Testis (tissue), 3 donors: Measurements from ENCODE around the gene ERC1. TPM values are rescaled to one million over a fixed set of nuclear protein-coding genes. Genes with fewer than 3 reads are reported as not detected.

Experiments
- DNase-seq: peaks from one replicate; pipeline ENCODE4 v3.0.0-alpha.2; 2019
- H3K27ac ChIP-seq, 2 donors: fragments of 200-600 bp; sonication (generic); one replicate each; pipeline ENCODE4 v1.5.1; 2019
- H3K27me3 ChIP-seq: fragments of 200-600 bp; sonication (generic); one replicate; pipeline ENCODE4 v1.5.1; 2019
- H3K36me3 ChIP-seq: fragments of 200-600 bp; sonication (generic); one replicate; pipeline ENCODE4 v1.5.1; 2017; ENCODE audit warnings: low read depth; ENCODE audit errors: missing control alignments
- H3K4me1 ChIP-seq: fragments of 200-600 bp; sonication (generic); one replicate; pipeline ENCODE4 v1.5.1; 2019
- H3K4me3 ChIP-seq, 2 donors: fragments of 200-600 bp; sonication (generic); one replicate each; pipeline ENCODE4 v1.5.1; 2017 to 2019
- H3K9me3 ChIP-seq: fragments of 200-600 bp; sonication (generic); one replicate; pipeline ENCODE4 v1.5.1; 2017
- CTCF ChIP-seq, 3 experiments: fragments of 450-650 bp in 2 of 3; fragments of 200-600 bp in 1 of 3; sonication (generic) in 1 of 3; IDR thresholded peaks; one replicate each; pipeline ENCODE4 v1.5.1; 2016 to 2019; ENCODE audit warnings: antibody characterized with exemption in 3 of 3, mild to moderate bottlenecking in 2 of 3, moderate library complexity in 1 of 3
- POLR2A ChIP-seq: fragments of 450-650 bp; IDR thresholded peaks from one replicate; pipeline ENCODE4 v1.6.1; 2017; ENCODE audit warnings: antibody characterized with exemption, mild to moderate bottlenecking, moderate library complexity
- WGBS, 2 donors: methylation state at CpG; one replicate each; pipeline ENCODE4 v1.1.5; 2018; 5-methylcytosine and 5-hydroxymethylcytosine counted together
- intact Hi-C: fragments of 100-400 bp; cut with DNase I; formaldehyde crosslinking; loops from one replicate; pipeline ENCODE4 v1.15.1; 2023; ENCODE audit warnings: low total_unique reads
- polyA plus RNA-seq: library from polyadenylated mRNA; stranded (reverse); fragments of 350-450 nt; fragmentation: Illumina TruSeq; extraction: RNeasy Lipid Tissue Mini Kit (QIAGEN cat#74804); gene quantifications from one replicate; pipeline ENCODE4 v1.2.3, GENCODE V29; 2014; ENCODE audit warnings: low read depth, low replicate concordance; ENCODE audit not compliant: insufficient read depth
- total RNA-seq, 2 donors: library from RNA; depleted of rRNA; stranded (reverse); fragments of >200 nt; gene quantifications; one replicate each; pipeline ENCODE4 v1.2.3, GENCODE V29; 2016

Gene ERC1
- total and polyA plus RNA-seq, 3 donors from 2014 or later: 25.8 to 109 (median 106) TPM

GRCh38 chr12:1445807-1446206 is 454.8 kb downstream of the ERC1 start:
- H3K27me3 ChIP-seq: no peaks in the 10 kb centered on the region
- no peak for DNase-seq
- H3K9me3 ChIP-seq: no peaks in the 10 kb centered on the region
- H3K36me3 ChIP-seq: no peaks in the 10 kb centered on the region
- no peak overlapping the region for H3K27ac ChIP-seq
- 56 to 72% methylated on average over 3 of the region's 3 CpGs for WGBS, 2 donors
- H3K4me3 ChIP-seq: no peak overlapping the region
- intact Hi-C loops: no loop called here
- no peak for TF ChIP-seq CTCF (IDR thresholded peaks at IDR 0.05)
- TF ChIP-seq POLR2A: no peak
- H3K4me1 ChIP-seq: no peaks in the 10 kb centered on the region

DNA sequence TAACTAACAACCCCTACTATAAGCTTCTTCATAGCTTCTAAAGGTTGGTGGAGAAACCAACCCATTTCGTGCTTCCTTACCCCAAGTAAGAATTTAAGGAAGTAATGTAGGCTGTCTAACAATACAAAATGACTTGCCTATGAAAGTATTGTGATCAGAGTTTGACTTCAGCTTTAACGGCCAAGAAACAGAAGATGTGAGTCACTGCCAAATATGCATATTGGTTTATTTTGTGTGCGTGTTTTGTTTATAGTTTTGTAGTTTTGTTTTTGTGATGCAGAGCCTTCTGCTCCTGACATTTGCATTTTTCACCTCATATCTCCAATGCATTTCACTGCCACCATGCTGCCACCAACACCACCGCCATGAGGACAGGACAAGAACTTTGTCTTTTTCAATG is 457.3 kb downstream of the ERC1 start:
- Histone ChIP-seq H3K36me3 (no peaks in the 10 kb centered on the region), H3K27ac (no peak overlapping the region), H3K9me3 (no peaks in the 10 kb centered on the region), H3K4me3 (no peak overlapping the region), H3K27me3 (no peaks in the 10 kb centered on the region), H3K4me1 (no peaks in the 10 kb centered on the region)
- WGBS, 2 donors: 90 to 94% methylated on average over 4 of the region's 4 CpGs
- intact Hi-C loops: no loop called here
- no peak for TF ChIP-seq CTCF (IDR thresholded peaks at IDR 0.05)
- no peak for TF ChIP-seq POLR2A
- no peak for DNase-seq

DNA sequence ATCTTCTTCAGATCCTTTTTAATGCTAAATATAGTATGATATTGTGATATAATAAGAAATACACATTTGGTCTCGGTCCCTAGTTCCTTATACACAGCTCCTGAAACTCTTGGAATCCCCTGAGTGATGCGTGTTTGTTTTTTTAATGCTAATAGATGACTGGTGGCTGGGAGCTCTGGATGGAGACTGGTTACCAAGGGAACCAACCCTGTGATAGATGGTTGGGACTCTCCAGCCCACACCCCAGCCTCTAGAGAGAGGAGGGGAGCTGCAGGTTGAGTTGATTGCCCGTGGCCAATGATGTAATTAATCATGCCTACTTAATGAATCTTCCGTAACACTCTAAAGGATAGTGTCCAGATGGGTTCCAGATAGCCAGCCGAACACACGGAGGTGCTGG is 462.8 kb downstream of the ERC1 start:
- H3K4me1 ChIP-seq: no peaks in the 10 kb centered on the region
- no peaks in the 10 kb centered on the region for H3K36me3 ChIP-seq
- intact Hi-C loops: no loop called here
- H3K27ac ChIP-seq: no peak overlapping the region
- DNase-seq: no peak
- H3K27me3 ChIP-seq: no peaks in the 10 kb centered on the region
- TF ChIP-seq CTCF (IDR thresholded peaks at IDR 0.05) (no peak), POLR2A (no peak)
- H3K9me3 ChIP-seq: no peaks in the 10 kb centered on the region
- 82 to 91% methylated on average over 6 of the region's 6 CpGs for WGBS, 2 donors
- no peak overlapping the region for H3K4me3 ChIP-seq

- intact Hi-C loops: no loop called here
- Histone ChIP-seq H3K27me3 (no peaks in the 10 kb centered on the region), H3K36me3 (no peaks in the 10 kb centered on the region), H3K27ac (no peak overlapping the region), H3K4me3 (no peak overlapping the region), H3K9me3 (no peaks in the 10 kb centered on the region), H3K4me1 (no peaks in the 10 kb centered on the region)
- TF ChIP-seq POLR2A: no peak
- TF ChIP-seq CTCF (IDR thresholded peaks at IDR 0.05): no peak
- DNase-seq: no peak
- 95 to 96% methylated on average over 7 of the region's 7 CpGs for WGBS, 2 donors
Observed at GRCh38 chr12:1456885-1457284, 465.9 kb downstream of the ERC1 start.

- Histone ChIP-seq H3K4me3 (no peak overlapping the region), H3K27ac (no peak overlapping the region), H3K9me3 (no peaks in the 10 kb centered on the region), H3K36me3 (no peaks in the 10 kb centered on the region), H3K4me1 (no peaks in the 10 kb centered on the region), H3K27me3 (no peaks in the 10 kb centered on the region)
- DNase-seq: no peak
- 90 to 92% methylated on average over 1 of the region's 1 CpG for WGBS, 2 donors
- TF ChIP-seq POLR2A (no peak), CTCF (IDR thresholded peaks at IDR 0.05) (no peak)
- intact Hi-C loops: no loop called here
Observed at GRCh38 chr12:1457901-1458300, 466.9 kb downstream of the ERC1 start.
